T-helper 1 cell treated with Interleukin-12 subunit alpha and Interleukin-12 subunit beta and Interleukin-4 antibody, amounts not matched to agents 30 ng/mL and 1 ng/mL, for 36 hours (primary cell): ENCODE measurements around the gene MAPKBP1. TPM values are rescaled to one million over a fixed set of nuclear protein-coding genes. Genes with fewer than 3 reads are reported as not detected.

Experiments used
- intact Hi-C: fragments of 100-400 bp; cut with micrococcal nuclease; formaldehyde crosslinking; loops from one replicate; pipeline ENCODE4 v1.15.1; 2024
- total RNA-seq: library from RNA; stranded (reverse); gene quantifications from 2 replicates; pipeline ENCODE4 v1.2.3, GENCODE V29; 2022

MAPKBP1 gene
- total RNA-seq, 1 donor from 2014 or later: 44.7 TPM

DNA sequence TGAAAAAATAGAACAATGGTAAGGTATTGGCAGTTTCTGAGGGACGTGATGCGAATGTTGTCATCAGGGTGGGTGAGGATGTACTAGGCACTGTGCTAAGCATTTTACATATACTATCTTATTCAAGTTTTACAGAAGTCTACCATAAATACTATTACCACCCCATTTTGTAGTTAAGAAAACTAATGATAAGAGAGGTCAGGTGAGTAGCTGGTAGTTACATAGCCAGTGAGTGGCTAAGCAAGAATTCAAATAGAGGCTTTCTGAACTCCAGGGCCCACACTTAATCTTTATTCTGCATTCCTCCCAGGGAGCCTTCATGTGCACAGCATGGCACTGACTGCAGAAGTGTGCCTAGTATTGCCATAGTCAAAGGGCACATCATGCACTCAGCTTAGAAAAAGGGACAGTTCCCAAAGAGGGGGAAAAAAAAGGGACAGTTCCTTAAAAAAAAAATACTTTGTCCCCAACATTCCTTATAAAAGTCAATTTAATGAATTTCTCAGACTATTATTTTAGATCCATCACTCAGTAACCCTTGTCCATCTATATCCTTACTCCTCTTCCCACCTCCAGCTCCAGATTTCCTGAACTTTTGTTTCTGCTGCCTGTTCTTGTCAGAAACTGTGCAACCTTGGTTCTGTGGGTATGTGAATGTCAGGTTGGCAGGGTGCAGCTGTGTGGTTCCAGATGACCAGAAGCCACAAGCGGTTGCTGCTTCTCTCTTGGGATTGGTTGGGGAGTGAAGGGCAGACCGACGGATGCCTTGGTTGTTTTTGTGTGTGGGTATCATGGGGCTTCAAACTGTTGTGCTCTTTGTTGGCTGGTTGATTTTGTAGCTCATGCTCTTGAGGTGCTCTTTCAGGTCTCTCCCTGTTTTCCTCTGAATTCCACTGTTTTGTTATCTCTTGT lies 8.3 kb downstream of the MAPKBP1 start:
- intact Hi-C loops: no loop called here

DNA sequence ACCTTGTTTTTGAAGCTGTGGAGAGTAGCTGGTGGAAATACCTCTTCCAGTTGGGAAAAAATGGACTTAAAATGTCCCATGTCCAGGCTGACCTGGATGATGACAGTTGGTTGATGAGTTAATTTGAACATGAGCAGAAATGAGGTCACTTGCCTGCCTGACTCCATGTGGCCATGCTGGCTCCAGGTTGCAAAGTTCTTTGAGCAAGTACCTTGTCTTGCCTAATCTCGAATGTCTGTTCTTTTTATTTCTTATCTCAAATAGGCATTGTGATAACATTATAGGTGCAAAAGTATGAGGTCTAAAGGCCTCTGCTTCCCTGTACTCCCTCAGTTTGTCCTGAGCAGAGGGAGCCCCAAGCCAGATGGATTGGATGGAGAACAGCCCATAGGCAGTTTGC lies 9.0 kb downstream of the MAPKBP1 start:
- intact Hi-C loops: no loop called here

DNA sequence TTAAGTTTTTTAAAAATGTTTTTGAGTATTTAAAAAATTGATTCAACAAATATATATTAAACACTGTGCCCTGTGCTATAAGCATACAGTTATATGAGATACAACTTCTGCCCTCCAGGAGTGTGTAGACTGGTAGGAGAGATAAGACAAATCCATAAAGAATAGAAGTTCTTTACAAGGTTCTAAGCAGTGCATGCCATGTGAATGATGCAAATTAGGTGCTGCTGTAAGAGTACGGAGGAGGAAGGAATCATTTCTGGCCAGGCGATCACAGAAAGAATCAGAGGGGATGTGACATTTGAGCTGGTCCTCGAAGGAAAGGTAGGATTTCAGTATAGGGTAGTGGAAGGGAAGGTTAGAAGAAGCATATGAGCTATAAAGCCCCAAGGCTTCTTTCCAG lies 14.0 kb downstream of the MAPKBP1 start:
- intact Hi-C loops: no loop called here

DNA sequence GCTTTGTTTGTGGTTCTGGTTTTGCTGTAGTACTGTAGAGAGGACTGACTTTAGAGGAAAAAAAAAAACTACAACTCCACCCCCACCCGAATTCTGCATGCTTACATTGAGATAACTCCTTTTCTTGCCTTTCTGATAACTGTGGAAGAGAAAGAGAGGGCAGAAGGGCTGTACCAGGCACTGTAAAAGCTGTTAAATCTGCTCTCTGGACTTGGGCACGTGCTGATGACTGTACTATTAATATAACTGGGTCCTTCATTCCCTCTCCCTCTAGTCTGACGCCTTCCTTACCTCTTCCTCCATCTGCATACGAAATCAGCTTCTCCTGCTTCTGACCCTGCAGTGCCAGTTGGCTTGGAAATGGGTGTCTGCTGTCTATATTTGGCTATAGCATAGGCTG lies 15.0 kb downstream of the MAPKBP1 start:
- intact Hi-C loops: no loop called here

DNA sequence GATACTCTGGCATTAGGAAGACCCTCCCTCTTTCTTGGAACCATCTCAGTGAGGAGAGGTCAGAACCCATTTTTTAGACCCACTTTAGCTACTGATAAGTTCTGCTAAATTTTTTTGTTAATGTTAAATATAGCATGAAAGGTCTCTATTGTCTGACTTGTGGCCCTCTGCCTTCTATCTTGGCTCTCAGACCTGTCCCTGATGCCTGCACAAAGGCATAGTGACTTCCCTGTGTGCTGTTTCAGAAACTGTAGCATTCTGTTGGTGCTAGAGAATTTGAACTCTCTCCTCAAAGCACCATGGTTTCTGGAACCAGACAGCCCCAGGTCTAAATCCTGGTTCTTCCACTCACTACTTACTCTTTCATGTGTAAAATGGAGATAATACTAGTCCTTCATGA lies 15.4 kb downstream of the MAPKBP1 start:
- intact Hi-C loops: loop anchor here (2.0 kb wide), 1 partner anchor 15 kb away; the partner anchor contains the start of gene MAPKBP1

DNA sequence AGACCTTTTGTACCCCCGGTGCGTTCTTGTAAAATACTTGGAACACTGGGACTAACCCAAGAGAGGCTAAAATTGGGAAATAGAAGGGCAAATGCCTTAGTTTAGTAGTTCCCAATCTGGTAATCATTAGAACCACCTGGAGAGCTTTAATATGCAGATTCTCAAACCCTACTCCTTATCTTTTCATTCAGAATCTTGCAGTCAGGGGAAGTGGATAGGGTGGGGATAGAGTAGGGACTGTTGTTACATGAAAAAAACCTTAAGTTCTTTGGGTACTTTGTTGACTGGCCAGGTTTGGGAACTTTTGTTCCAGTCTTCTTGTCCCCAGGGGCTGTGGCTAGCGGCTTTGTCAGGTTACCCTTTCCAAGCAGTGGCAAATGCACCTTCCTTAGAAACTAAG lies 15.9 kb downstream of the MAPKBP1 start:
- intact Hi-C loops: loop anchor here (2.0 kb wide), 1 partner anchor 15 kb away; the partner anchor contains the start of gene MAPKBP1

DNA sequence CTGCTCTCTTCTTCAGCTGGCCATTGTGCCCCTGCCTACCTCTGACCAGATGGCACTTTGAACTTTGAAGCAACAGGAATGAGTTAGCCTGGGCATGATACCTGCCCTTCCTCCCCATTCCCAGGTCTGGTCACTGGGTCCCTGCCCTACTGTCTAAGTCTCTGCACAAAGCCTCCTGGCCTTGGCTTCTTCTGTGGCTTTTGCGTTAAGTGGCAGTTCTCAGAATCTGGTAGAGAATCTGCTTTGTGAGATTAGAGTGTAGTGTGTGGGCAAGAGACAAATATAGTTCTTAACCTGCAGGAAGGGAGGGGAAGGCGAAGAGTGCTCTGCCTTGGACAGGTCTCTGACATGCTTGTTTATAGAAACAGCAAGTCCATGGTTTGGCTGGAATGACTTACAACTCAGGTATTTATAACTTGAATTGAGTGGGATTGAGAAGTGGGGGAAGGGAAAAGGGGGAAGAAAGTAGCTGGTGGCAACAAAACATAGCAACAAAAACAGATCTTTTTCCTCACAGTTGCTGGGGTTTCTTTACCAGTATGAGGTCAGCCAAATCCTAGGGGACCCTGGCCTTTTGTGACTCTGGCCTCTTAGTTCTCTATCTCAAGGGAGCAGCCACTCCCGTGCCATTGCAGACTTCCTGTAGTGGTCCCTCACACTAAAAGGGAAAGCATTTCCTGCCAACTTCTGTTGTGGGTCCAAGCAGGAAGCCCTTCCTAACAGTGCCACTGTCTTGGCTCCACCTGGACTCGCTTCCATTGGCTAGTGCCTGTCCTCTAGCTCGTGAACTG lies 16.7 kb downstream of the MAPKBP1 start:
- intact Hi-C loops: loop anchor here (2.0 kb wide), 1 partner anchor 16 kb away; the partner anchor contains the start of gene MAPKBP1

DNA sequence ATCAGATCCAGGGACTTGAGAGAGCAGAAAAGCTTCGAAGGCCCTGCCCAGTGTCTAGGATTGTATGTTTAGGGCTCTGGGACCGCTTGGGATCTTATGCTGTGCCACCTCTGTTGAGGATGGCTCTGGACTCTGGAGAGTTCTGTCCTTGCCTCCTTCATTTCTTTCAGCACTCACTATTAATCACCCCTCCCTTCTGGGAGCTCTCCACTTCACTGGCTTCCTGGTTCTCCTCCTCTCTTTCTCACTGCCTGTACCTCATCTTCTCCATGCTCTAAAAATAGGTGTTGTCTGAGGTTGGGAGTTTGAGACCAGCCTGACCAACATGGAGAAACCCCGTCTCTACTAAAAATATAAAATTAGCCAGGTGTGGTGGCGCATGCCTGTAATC lies 17.3 kb downstream of the MAPKBP1 start:
- intact Hi-C loops: loop anchor here (2.0 kb wide), 1 partner anchor 17 kb away; the partner anchor contains the start of gene MAPKBP1

DNA sequence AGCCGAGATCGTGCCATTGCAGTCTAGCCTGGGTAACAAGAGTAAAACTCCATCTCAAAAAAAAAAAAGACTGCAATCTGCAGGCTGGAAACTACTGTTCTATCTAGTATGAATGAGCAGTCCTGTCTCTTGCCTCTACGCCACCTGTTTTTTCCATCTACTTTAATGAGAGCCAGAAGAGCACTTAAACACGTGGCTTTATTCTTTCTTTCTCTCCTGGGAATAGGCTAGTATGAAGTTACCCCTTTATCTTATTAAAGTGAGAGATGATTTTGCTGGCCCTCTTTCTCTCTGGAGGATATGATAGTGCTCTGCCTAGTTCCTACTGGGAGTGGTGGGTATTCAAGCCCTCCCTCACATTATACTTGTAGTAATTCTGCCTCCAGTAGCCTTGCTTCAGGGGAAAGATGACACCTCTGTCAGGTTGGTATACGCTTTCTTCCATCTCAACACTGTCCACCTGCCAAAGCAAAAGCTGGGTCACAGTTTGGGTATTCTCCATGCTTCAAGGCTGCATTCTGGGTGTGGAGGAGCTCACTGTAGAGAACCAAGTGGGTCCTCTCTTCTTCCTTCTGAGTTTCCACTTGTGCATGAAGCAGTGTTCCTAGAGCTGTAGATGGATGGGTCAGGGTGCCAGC lies 17.8 kb downstream of the MAPKBP1 start:
- intact Hi-C loops: loop anchor here (2.0 kb wide), 1 partner anchor 17 kb away; the partner anchor contains the start of gene MAPKBP1

DNA sequence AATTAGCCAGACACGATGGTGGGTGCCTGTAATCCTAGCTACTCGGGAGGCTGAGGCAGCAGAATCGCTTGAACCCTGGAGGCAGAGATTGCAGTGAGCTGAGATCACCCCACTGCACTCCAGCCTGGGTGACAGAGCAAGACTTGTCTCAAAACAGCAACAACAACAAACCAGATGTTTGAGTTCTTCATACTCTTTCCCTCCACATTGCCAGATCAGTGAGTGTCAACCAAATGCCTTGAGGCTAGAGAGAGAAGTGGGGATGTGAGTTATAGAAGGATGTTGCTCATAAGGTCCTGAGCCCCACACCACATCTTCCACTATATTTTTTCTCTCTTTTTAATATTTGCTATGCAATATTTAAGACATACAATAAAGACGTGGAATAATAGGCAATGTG lies 19.8 kb downstream of the MAPKBP1 start:
- intact Hi-C loops: no loop called here

DNA sequence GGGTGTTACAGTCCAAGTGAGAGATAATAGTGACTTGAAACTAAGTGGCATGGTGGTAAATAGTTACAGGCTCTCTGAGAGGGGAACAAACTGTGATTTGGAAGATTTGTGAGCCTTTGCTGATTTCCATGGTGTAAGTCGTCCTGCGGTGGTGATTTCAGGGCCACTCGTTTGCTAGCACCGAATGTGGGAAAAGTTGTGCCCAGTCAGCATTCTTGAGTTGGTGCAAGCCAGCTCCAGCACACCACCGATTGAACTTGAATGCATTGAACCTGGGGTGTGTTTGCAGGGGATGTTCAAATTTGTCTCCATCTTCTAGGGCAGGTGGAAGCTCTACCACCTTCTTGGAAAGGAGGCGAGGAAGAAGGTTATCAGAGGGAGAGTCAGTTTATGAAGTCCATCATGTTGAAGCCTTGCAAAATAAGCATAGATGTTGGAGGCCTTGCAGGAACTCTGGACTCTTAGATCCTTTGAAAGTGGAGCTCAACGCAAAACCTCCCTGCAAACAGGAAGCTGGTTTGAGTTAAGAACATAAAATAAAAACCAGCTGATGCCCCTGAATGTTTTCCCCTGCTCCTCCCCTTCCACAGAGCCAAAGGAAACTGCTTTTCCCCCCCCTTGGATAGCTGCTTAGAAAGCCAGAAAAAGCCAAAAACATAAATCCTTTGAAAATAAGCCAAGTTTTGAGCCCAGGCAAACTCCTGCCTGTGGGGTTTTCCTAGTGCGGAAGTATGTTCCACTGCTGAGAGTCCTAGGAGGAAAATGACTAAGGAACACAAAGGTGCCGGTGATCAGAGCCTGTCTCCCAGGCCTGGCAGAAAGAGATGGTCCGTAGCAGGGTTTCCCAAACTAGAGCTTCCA lies 21.9 kb downstream of the MAPKBP1 start:
- intact Hi-C loops: no loop called here

DNA sequence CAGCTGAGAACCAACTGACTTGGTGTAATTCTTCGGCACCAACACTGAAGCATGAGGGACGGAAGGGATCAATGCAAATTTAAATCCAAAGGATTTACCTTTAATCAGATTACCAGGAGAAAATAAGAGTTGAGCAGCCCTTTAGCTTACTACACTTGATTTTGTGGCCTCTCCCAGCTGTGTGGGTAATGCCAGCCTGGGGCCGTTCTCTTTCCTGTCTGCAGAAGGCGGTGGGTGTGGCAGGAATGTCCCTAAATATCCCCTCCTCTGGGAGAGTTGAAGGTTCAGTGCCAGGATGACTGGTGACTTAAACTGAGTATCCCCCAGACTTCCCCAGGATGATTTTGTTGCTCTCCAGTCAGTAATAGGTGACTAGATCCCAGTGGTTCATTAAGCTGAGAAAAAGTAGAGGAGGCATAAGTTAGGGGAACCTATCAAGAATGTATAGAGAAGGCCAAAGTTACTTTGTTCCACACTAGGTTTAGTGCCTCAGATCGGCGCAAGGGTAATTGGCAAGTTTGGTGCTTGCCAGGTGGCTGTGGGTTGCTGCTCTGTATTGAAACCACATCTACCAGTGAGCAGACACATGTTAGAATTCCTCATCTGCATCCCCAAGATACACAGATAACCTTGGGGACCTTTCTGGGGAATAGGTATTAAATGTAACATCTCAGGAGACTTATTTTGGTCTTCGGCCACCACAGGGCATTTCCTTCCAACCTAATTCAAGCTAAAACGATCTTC lies 23.1 kb downstream of the MAPKBP1 start:
- intact Hi-C loops: no loop called here

DNA sequence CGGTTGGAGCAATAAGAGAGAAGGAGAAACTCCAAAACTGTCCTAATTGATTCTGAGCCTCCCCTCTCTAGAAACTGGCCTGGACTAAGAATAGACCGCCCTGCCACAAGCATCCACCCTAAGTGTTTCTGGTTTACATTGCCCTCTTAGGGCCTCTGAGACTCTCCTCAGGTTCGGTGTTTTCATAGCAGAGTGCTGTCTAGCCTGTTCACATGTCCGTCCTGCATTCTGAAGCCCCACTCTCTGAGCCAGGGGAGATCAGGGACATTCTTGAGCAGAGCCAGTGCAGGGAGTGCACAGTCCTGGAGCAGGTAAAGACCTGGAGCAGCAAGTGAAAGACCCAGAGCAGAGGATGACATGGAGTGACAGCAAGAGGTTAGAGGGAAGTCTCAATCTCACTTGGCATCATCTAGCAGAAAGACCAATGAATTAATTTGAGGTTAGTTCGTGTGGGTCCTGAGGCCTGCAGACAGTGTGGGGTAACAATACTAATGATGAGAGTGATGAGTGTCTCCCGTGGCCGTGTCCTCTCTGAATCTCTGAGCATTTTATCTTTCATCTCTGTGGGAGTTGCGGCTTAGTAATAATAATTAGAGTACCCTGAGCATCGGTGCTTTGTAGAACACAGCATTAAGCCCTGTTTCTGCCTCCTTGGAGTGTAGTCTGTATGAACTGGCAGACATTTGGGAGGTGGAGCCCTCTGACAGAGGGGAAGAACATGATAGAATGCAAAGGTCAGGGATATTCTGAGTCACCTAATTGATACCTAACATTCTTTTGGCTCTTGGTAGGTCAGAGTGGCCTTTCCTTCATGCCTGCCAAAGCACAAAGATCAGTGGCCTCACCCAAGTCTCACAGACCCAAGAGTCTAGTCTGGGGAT lies 24.6 kb downstream of the MAPKBP1 start:
- intact Hi-C loops: no loop called here

DNA sequence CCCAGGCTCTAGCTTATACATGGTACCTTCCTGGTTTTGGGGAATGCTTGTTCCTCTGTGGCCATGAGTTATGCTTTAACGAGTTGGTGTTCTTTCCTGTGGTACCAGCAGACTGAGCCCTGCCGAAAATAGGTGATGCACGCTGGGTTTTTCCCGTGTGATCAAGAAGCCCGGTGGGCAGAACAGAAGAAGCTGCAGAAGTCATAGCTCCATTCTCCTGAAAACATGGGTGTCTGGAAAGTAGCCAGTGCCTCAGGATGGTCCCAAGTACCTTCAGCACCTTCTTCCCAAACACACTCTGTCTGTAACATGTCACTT lies 25.2 kb downstream of the MAPKBP1 start:
- intact Hi-C loops: no loop called here

DNA sequence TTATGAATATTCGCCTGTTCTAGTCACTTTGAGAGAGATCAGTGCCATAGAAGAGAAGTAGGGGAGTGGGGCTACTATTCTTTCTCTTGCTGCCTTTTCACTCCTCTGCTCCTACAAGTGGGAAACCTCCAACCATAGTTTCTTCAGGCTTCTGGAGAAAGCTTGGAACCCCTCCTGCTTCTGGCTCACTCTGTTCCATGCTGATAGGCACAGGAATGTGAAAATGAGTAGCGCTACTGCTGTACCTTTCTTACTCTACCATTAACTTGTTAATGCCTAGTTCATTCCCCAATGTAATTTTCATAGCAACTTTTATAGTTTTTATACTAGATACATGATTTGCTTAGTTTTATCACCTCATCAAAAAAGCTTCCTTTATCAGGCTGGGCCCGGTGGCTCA lies 26.9 kb downstream of the MAPKBP1 start:
- intact Hi-C loops: no loop called here

DNA sequence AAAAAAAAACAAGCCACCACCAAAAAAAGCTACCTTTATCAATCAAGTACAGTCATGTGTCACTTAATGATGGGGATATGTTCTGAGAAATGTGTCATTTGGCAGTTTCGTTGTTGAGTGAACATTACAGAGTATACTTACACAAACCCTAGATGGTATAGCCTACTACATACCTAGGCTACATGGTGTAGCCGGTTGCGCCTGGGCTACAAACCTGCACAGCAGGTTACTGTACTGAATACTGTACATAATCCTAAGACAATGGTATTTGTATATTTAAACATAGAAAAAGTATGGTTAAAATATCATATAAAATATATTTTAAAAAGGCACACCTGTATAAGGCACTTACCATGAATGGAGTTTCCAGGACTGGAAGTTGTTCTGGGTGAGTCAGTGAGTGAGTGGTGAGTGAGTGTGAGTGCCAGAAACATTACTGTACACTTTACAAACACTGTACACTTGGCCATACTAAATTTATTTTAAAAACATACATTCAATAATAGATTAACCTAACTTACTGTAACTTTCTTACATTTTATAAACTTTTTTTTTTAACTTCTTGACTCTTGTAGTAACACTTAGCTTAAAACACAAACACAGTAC lies 27.7 kb downstream of the MAPKBP1 start:
- intact Hi-C loops: no loop called here

DNA sequence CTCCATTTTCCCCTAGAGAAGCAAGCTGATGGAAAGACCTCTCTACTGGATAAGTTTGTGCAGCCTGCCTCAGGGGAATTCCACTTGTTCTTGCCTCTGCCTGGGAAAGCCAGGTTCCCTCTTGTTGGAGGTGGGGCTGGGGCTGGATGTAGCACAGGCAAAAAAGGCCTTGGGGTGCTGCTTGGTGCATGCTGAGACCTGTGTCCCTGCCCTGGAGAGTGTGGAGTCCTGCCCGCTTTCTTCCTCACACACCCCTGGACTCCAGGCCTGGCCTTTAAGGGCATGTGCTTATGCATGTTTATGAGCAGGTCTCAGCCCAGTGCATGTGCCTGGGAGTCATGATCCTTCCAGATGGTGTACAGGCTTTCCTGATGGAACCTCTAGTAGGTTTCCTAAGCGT lies 30.1 kb downstream of the MAPKBP1 start:
- intact Hi-C loops: no loop called here

DNA sequence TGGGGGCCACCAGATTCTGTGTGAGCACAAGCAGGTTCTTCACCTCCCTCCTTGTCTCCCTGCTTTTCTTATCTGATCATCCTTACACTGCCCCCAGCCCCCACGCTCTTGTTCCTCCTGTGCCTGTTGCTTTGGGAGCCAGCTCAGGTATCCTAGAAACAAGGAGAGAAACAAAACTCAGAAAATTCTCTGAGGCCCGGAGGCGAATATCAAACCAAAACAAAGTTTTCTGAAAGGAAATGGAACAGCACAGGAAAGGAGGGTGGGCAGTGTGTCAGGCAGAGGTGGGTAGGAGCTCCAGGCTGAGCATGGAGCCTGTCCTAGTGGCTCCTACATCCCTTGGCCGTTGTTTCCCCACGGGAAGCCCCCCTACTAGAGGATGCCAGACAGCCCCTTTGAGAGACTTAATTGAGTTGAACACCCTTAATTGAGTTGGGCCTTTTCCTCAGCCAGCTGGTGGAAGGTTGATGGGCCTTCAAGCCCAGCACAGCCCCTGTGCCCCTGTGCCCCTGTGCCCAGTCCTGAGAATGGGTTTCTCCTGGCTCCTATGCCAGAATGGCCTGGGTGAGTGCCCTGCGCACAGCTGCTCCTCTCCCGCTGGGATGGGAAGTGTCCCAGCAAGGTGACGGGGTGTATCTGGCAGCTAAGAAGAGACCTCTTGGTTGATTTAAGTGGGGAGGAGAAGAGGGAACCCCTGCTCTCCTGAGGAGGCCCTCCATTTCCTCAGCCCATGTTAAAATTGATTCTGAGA lies 30.8 kb downstream of the MAPKBP1 start:
- intact Hi-C loops: no loop called here
